T-cell (primary cell): ENCODE data around the gene FLVCR1. TPM values are rescaled to one million over a fixed set of nuclear protein-coding genes. Genes with fewer than 3 reads are reported as not detected.
A peak's percentile ranks its signal among the peaks of the same experiment; 100 is the strongest.
"Not testable (repeated sequence)": the region's sequence is repeated elsewhere in the genome, so short reads cannot be mapped to it uniquely, and the experiment has no call there.

Source experiments
- ATAC-seq, 4 experiments: fragments of 200-7000 bp in 3 of 4; fragments of 150-1000 bp in 1 of 4; cut with Tn5 transposase; replicated peaks in 1 of 4; 1 replicate in 3 of 4; 2 replicates in 1 of 4; pipeline ENCODE4 v1.10.0; 2021; ENCODE audit warnings: moderate library complexity in 3 of 4, mild to moderate bottlenecking in 2 of 4, moderate number of reproducible peaks in 1 of 4
- CTCF ChIA-PET, 2 donors: fragments of 300-600 bp; sonication (Branson Sonifier 250); formaldehyde crosslinking; loops; one replicate each; lab custom pipeline; 2022; ENCODE audit warnings: antibody characterized with exemption in 2 of 2; lab: Charles Lee
- POLR2A ChIA-PET, 2 donors: fragments of 300-600 bp; sonication (Branson Sonifier 250); formaldehyde crosslinking; loops; one replicate each; lab custom pipeline; 2022; ENCODE audit warnings: antibody characterized with exemption in 2 of 2; lab: Charles Lee
- DNase-seq, 35 experiments: peaks; one replicate each; pipeline versions ENCODE4 v3.0.0 to v3.0.0-alpha.2; 2013 to 2023
- H3K27ac ChIP-seq: one replicate; pipeline ENCODE4 v1.5.1; 2013; ENCODE audit warnings: low read length
- H3K27me3 ChIP-seq, 2 experiments: replicated peaks in 1 of 2; 1 replicate in 1 of 2; 2 replicates in 1 of 2; pipeline versions ENCODE4 v1.6.1 to v1.7.0; 2013; ENCODE audit warnings: low read length in 1 of 2, mixed read lengths in 1 of 2; ENCODE audit not compliant: control insufficient read depth in 2 of 2, insufficient read depth in 2 of 2; ENCODE audit errors: extremely low read depth in 1 of 2
- H3K36me3 ChIP-seq, 2 donors: 1 replicate in 1 of 2; 2 replicates in 1 of 2; pipeline versions ENCODE4 v1.6.1 to v1.7.0; 2013; ENCODE audit warnings: low read length in 1 of 2; ENCODE audit not compliant: control insufficient read depth in 2 of 2, insufficient read depth in 1 of 2; ENCODE audit errors: extremely low read depth in 1 of 2
- H3K4me1 ChIP-seq, 2 experiments: 1 replicate in 1 of 2; 2 replicates in 1 of 2; pipeline versions ENCODE4 v1.6.1 to v1.7.0; 2013; ENCODE audit warnings: low read length in 2 of 2, mixed read lengths in 1 of 2; ENCODE audit not compliant: insufficient read depth in 2 of 2, control insufficient read depth in 1 of 2; ENCODE audit errors: extremely low read depth in 1 of 2
- H3K4me3 ChIP-seq, 2 donors: 1 replicate in 1 of 2; 2 replicates in 1 of 2; pipeline versions ENCODE4 v1.5.1 to v1.7.0; 2013; ENCODE audit warnings: mild to moderate bottlenecking in 2 of 2, low read length in 1 of 2, moderate library complexity in 1 of 2; ENCODE audit not compliant: control insufficient read depth in 1 of 2; ENCODE audit errors: extremely low read depth in 1 of 2
- H3K9me3 ChIP-seq: 2 replicates; pipeline ENCODE4 v1.7.0; 2013
- H3K27ac Mint-ChIP-seq, 2 donors: one replicate each; pipeline ENCODE4 v1.8.0; 2020 to 2021; ENCODE audit warnings: mild to moderate bottlenecking in 2 of 2, mixed read lengths in 2 of 2
- H3K27me3 Mint-ChIP-seq, 2 donors: one replicate each; pipeline ENCODE4 v1.8.0; 2021 to 2022; ENCODE audit warnings: mixed read lengths in 2 of 2
- H3K36me3 Mint-ChIP-seq: one replicate; pipeline ENCODE4 v1.8.0; 2021; ENCODE audit warnings: mixed read lengths
- H3K4me1 Mint-ChIP-seq, 3 donors: one replicate each; pipeline ENCODE4 v1.8.0; 2020 to 2022; ENCODE audit warnings: mixed read lengths in 3 of 3, mild to moderate bottlenecking in 1 of 3
- H3K4me3 Mint-ChIP-seq, 3 donors: one replicate each; pipeline ENCODE4 v1.8.0; 2020 to 2022; ENCODE audit warnings: mild to moderate bottlenecking in 3 of 3, mixed read lengths in 3 of 3, moderate library complexity in 3 of 3
- H3K9me3 Mint-ChIP-seq, 3 donors: one replicate each; pipeline ENCODE4 v1.8.0; 2020 to 2022; ENCODE audit warnings: mixed read lengths in 3 of 3
- WGBS: methylation state at CpG from one replicate; pipeline ENCODE4 v1.1.5; 2013; ENCODE audit warnings: missing lambda C conversion rate; ENCODE audit not compliant: insufficient coverage; 5-methylcytosine and 5-hydroxymethylcytosine counted together
- total RNA-seq, 35 experiments: library from RNA in 6 of 35; stranded (reverse) in 6 of 35; fragments of 120-200 nt in 1 of 35; gene quantifications; one replicate each; pipeline versions ENCODE4 v1.2.1 to v1.2.4 and lab custom pipeline; 2013 to 2026

Gene FLVCR1
- total RNA-seq, 5 donors from 2014 or later (not counting 1 experiment from before 2014, with no cell fraction given): 8.5 to 10.8 (median 9.5) TPM

- no peaks in the 10 kb centered on the region for H3K9me3 ChIP-seq
- POLR2A ChIA-PET: interaction anchor here (0.6 to 0.7 kb wide), 3 partner anchors 64 to 1433 kb away, joined by 3 to 9 read pairs (median 6); no protein-coding TSS in a partner anchor
- H3K27ac ChIP-seq: peak overlapping the region; percentile 68
- peak; percentile 13 to 25 (median 19) for ATAC-seq
- H3K4me3 Mint-ChIP-seq: peak overlapping the region in 2 of 3 donors; percentile 97
- 11% methylated on average over 54 of the region's 54 CpGs for WGBS
- peaks cover 8% of the 10 kb centered on the region for H3K36me3 Mint-ChIP-seq
- peak overlapping the region; percentile 77 to 87 for H3K4me3 ChIP-seq
- peak overlapping the region; percentile 92 to 94 for H3K27ac Mint-ChIP-seq
- H3K27me3 Mint-ChIP-seq: no peaks in the 10 kb centered on the region
- no peaks in the 10 kb centered on the region for H3K36me3 ChIP-seq
- CTCF ChIA-PET: interaction anchor here in 1 of 2 donors (0.6 kb wide), 1 partner anchor 256 kb away, joined by 3 read pairs; no protein-coding TSS in a partner anchor
- H3K27me3 ChIP-seq: no peaks in the 10 kb centered on the region
- peaks cover 9 to 27% of the 10 kb centered on the region in 2 experiments for H3K4me1 ChIP-seq
- H3K4me1 Mint-ChIP-seq: peaks cover 17 to 35% (median 28%) of the 10 kb centered on the region in 3 donors
- DNase-seq: peak in 15 of 35 experiments; percentile 1 to 44 (median 8)
- H3K9me3 Mint-ChIP-seq: no peaks in the 10 kb centered on the region
Observed at GRCh38 chr1:212858461-212859265, 588 bp downstream of the FLVCR1 start.

GRCh38 chr1:212860713-212861581 is 2.9 kb downstream of the FLVCR1 start:
- no peak for ATAC-seq
- WGBS: 67% methylated on average over 3 of the region's 5 CpGs

GRCh38 chr1:212862111-212862690 is 4.1 kb downstream of the FLVCR1 start:
- peaks cover 6 to 20% of the 10 kb centered on the region in 2 experiments for H3K4me1 ChIP-seq
- Mint-ChIP-seq H3K4me1 (peaks cover 24 to 29% (median 28%) of the 10 kb centered on the region in 3 donors), H3K4me3 (no peak overlapping the region), H3K9me3 (no peaks in the 10 kb centered on the region), H3K27me3 (no peaks in the 10 kb centered on the region), H3K36me3 (peaks cover 14% of the 10 kb centered on the region), H3K27ac (no peak overlapping the region)
- H3K27me3 ChIP-seq: no peaks in the 10 kb centered on the region
- no peak overlapping the region for H3K4me3 ChIP-seq
- no peak overlapping the region for H3K27ac ChIP-seq
- ChIA-PET POLR2A (no interaction called here), CTCF (interaction anchor here in 1 of 2 donors (0.6 kb wide), 1 partner anchor 422 kb away, joined by 3 read pairs; no protein-coding TSS in a partner anchor)
- H3K36me3 ChIP-seq: no peaks in the 10 kb centered on the region
- no peaks in the 10 kb centered on the region for H3K9me3 ChIP-seq
- no CpG with 5 or more reads among the region's 2 CpGs for WGBS
- no peak for ATAC-seq
- DNase-seq: no peak

More at GRCh38 chr1:212860713-212861581, 2.9 kb downstream of the FLVCR1 start:
- no peaks in the 10 kb centered on the region for H3K27me3 Mint-ChIP-seq
- H3K27me3 ChIP-seq: no peaks in the 10 kb centered on the region
- H3K4me1 Mint-ChIP-seq: peaks cover 24 to 39% (median 34%) of the 10 kb centered on the region in 3 donors
- no peak overlapping the region for H3K27ac Mint-ChIP-seq
- no peak overlapping the region for H3K4me3 Mint-ChIP-seq
- H3K4me3 ChIP-seq: no peak overlapping the region
- H3K9me3 Mint-ChIP-seq: no peaks in the 10 kb centered on the region
- ChIA-PET POLR2A (interaction anchor here in 1 of 2 donors (0.6 to 0.7 kb wide), 4 partner anchors 52 to 1178 kb away, joined by 3 to 6 read pairs (median 3); no protein-coding TSS in a partner anchor), CTCF (interaction anchor here (0.7 to 1.1 kb wide), 2 partner anchors 277 to 1180 kb away, joined by 3 to 6 read pairs; no protein-coding TSS in a partner anchor)
- no peak overlapping the region for H3K27ac ChIP-seq
- peaks cover 9 to 27% of the 10 kb centered on the region in 2 experiments for H3K4me1 ChIP-seq
- no peak for DNase-seq
- H3K36me3 ChIP-seq: no peaks in the 10 kb centered on the region
- H3K36me3 Mint-ChIP-seq: peaks cover 7% of the 10 kb centered on the region
- no peaks in the 10 kb centered on the region for H3K9me3 ChIP-seq

GRCh38 chr1:212863345-212863744 is 5.3 kb downstream of the FLVCR1 start:
- ChIA-PET CTCF (interaction anchor here (0.6 kb wide), 2 partner anchors 77 to 597 kb away, joined by 3 to 4 read pairs; no protein-coding TSS in a partner anchor), POLR2A (interaction anchor here in 1 of 2 donors (0.7 kb wide), 1 partner anchor 143 kb away, joined by 5 read pairs; no protein-coding TSS in a partner anchor)
- H3K4me3 Mint-ChIP-seq, H3K36me3 ChIP-seq, H3K27me3 Mint-ChIP-seq, H3K9me3 Mint-ChIP-seq, H3K27me3 ChIP-seq, H3K9me3 ChIP-seq, ATAC-seq, H3K4me3 ChIP-seq, H3K27ac ChIP-seq, DNase-seq: not testable (repeated sequence)
- WGBS: 100% methylated on average over 1 of the region's 10 CpGs
- Mint-ChIP-seq H3K36me3 (peaks cover 15% of the 10 kb centered on the region), H3K27ac (peak overlapping the region in 1 of 2 donors; percentile 49), H3K4me1 (peaks cover 17 to 29% (median 20%) of the 10 kb centered on the region in 3 donors)
- H3K4me1 ChIP-seq: peaks cover 3 to 14% of the 10 kb centered on the region in 2 experiments

GRCh38 chr1:212864201-212864600 is 6.1 kb downstream of the FLVCR1 start:
- Mint-ChIP-seq H3K27me3 (no peaks in the 10 kb centered on the region), H3K4me3 (no peak overlapping the region), H3K27ac (peak overlapping the region in 1 of 2 donors; percentile 34), H3K36me3 (peaks cover 18% of the 10 kb centered on the region), H3K4me1 (peaks cover 11 to 23% (median 15%) of the 10 kb centered on the region in 3 donors), H3K9me3 (no peaks in the 10 kb centered on the region)
- no peak for DNase-seq
- no peak overlapping the region for H3K27ac ChIP-seq
- ChIA-PET CTCF (interaction anchor here in 1 of 2 donors (0.5 kb wide), 2 partner anchors 61 to 149 kb away, joined by 3 to 4 read pairs; no protein-coding TSS in a partner anchor), POLR2A (no interaction called here)
- H3K4me3 ChIP-seq: no peak overlapping the region
- WGBS: 96% methylated on average over 3 of the region's 4 CpGs
- H3K4me1 ChIP-seq: peaks cover 0 to 7% of the 10 kb centered on the region in 2 experiments
- no peaks in the 10 kb centered on the region for H3K9me3 ChIP-seq
- H3K36me3 ChIP-seq: peaks cover 0 to 3% of the 10 kb centered on the region in 2 donors
- no peaks in the 10 kb centered on the region for H3K27me3 ChIP-seq
- ATAC-seq: no peak
